GM13976 (cell line): ENCODE results near the gene RASSF3.

Source experiments
- DNase-seq: peaks from one replicate; pipeline ENCODE4 v3.0.0; 2012; ENCODE audit warnings: low spot score
- CTCF ChIP-seq: IDR thresholded peaks from 2 replicates; pipeline ENCODE4 v1.5.1; 2012; ENCODE audit warnings: borderline replicate concordance, mild to moderate bottlenecking; ENCODE audit not compliant: insufficient read depth; ENCODE audit errors: extremely low read depth, missing control alignments, control extremely low read depth
- in situ Hi-C: fragments of 300-500 bp; cut with MboI; formaldehyde crosslinking; loops from one replicate; pipeline ENCODE4 v1.12.0; 2022; ENCODE audit warnings: low sequenced_read_pairs, mixed read lengths, inconsistent platforms; ENCODE audit not compliant: unreplicated experiment

RASSF3 gene

GRCh38 chr12:64745259-64745807, 135.0 kb downstream of the RASSF3 start:
- TF ChIP-seq CTCF = no peak
- no peak for DNase-seq
- in situ Hi-C loops = no loop called here

DNA sequence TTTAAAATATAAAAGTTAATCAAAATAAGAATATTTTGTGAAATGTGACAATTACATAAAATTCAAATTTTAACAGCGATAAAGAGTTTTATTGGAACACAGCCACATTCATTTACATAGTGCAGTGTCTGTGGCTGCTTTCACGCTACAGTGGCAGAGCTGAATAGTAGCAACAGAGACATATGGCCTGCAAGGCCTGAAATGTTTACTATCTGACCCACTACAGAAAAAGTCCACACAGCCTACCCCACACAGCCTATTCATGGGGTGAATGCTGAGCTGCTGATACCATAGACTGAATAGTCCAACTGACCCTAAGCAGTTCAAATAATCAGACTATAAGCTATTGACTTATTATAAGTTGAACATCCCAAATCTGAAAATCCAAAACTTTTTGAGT, 135.7 kb downstream of the RASSF3 start:
- no peak for DNase-seq
- in situ Hi-C loops = no loop called here
- TF ChIP-seq CTCF = no peak

DNA sequence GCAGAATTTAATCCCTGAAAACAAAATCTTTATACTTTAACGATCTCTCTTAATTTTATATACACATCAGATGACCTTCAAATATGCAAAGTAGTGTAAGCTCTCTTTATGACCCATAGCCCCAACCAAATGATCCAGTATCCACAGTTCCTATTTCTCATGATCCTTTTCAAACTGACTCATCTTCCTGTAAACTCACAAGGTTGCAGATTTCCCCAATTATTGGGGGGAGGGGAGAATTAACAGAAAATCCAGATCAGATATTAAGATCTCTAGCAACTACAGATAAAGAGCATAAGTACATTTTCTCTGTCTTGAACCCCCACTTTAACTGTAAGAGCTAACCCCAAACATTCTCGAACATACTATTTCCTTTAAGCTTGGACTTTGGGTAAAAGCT, 136.4 kb downstream of the RASSF3 start:
- DNase-seq = no peak
- no peak for TF ChIP-seq CTCF
- in situ Hi-C loops = no loop called here
